Neuronal stem cell (in vitro differentiated cells): ENCODE data around the gene WDR88.
"Not testable (repeated sequence)": the region's sequence is repeated elsewhere in the genome, so short reads cannot be mapped to it uniquely, and the experiment has no call there.

Source experiments
- DNase-seq: peaks from one replicate; pipeline ENCODE4 v3.0.0-alpha.2; 2013; ENCODE audit warnings: low spot score
- H2AFZ ChIP-seq: one replicate; pipeline ENCODE4 v1.6.1; 2013; ENCODE audit warnings: mild to moderate bottlenecking, low read length, inconsistent platforms
- H2AK5ac ChIP-seq: 2 replicates; pipeline ENCODE4 v1.6.1; 2013; ENCODE audit warnings: low read depth, mild to moderate bottlenecking, inconsistent platforms, low read length, moderate library complexity, mixed read lengths
- H2BK120ac ChIP-seq: 2 replicates; pipeline ENCODE4 v1.6.1; 2013; ENCODE audit warnings: low read depth, mild to moderate bottlenecking, inconsistent platforms, low read length, moderate library complexity, mixed read lengths
- H2BK12ac ChIP-seq: one replicate; pipeline ENCODE4 v1.6.1; 2013; ENCODE audit warnings: low read length, inconsistent platforms
- H2BK15ac ChIP-seq: 2 replicates; pipeline ENCODE4 v1.6.1; 2013; ENCODE audit warnings: mild to moderate bottlenecking, low read length, inconsistent platforms, mixed read lengths
- H2BK5ac ChIP-seq: one replicate; pipeline ENCODE4 v1.6.1; 2013; ENCODE audit warnings: inconsistent platforms, mild to moderate bottlenecking, low read length, moderate library complexity
- H3K14ac ChIP-seq: one replicate; pipeline ENCODE4 v1.6.1; 2013; ENCODE audit warnings: low read length, inconsistent platforms
- H3K18ac ChIP-seq: 2 replicates; pipeline ENCODE4 v1.6.1; 2013; ENCODE audit warnings: low read length, inconsistent platforms
- H3K23ac ChIP-seq: 2 replicates; pipeline ENCODE4 v1.6.1; 2013; ENCODE audit warnings: low read depth, mild to moderate bottlenecking, mixed read lengths, low read length, inconsistent platforms; ENCODE audit not compliant: poor library complexity
- H3K27ac ChIP-seq: replicated peaks from 3 replicates; pipeline ENCODE4 v1.5.1; 2013; ENCODE audit warnings: low read length, inconsistent platforms
- H3K27me3 ChIP-seq, 3 experiments: 2 replicates each; pipeline ENCODE4 v1.6.1; 2013; ENCODE audit warnings: low read length in 3 of 3, mild to moderate bottlenecking in 2 of 3, inconsistent platforms in 1 of 3, low read depth in 1 of 3, mixed read lengths in 1 of 3, moderate library complexity in 1 of 3; ENCODE audit not compliant: control insufficient read depth in 3 of 3, insufficient read depth in 3 of 3
- H3K36me3 ChIP-seq, 2 donors: replicated peaks in 1 of 2; 2 replicates each; pipeline ENCODE4 v1.6.1; 2013; ENCODE audit warnings: low read length in 2 of 2; ENCODE audit not compliant: control insufficient read depth in 2 of 2, insufficient read depth in 2 of 2
- H3K4ac ChIP-seq: 2 replicates; pipeline ENCODE4 v1.6.1; 2013; ENCODE audit warnings: inconsistent platforms, mild to moderate bottlenecking, low read length, moderate library complexity
- H3K4me1 ChIP-seq, 2 donors: 1 replicate in 1 of 2; 2 replicates in 1 of 2; pipeline ENCODE4 v1.6.1; 2013; ENCODE audit warnings: low read length in 2 of 2, low read depth in 1 of 2; ENCODE audit not compliant: control insufficient read depth in 2 of 2, insufficient read depth in 1 of 2
- H3K4me2 ChIP-seq: one replicate; pipeline ENCODE4 v1.6.1; 2013; ENCODE audit warnings: mild to moderate bottlenecking, low read length, inconsistent platforms; ENCODE audit not compliant: insufficient read depth, poor library complexity, severe bottlenecking
- H3K4me3 ChIP-seq, 2 donors: 2 replicates each; pipeline ENCODE4 v1.5.1; 2013; ENCODE audit warnings: low read length in 2 of 2, mild to moderate bottlenecking in 2 of 2, inconsistent platforms in 1 of 2, moderate library complexity in 1 of 2
- H3K79me1 ChIP-seq: one replicate; pipeline ENCODE4 v1.6.1; 2013; ENCODE audit warnings: low read depth, mild to moderate bottlenecking, inconsistent platforms, low read length, moderate library complexity
- H3K9ac ChIP-seq: one replicate; pipeline ENCODE4 v1.6.1; 2013; ENCODE audit warnings: mild to moderate bottlenecking, low read depth, low read length, inconsistent platforms; ENCODE audit not compliant: poor library complexity
- H3K9me3 ChIP-seq, 2 donors: replicated peaks in 1 of 2; 2 replicates each; pipeline versions ENCODE3 to v1.6.1; 2013; ENCODE audit warnings: low read length in 2 of 2, mild to moderate bottlenecking in 2 of 2, inconsistent platforms in 1 of 2, low read depth in 1 of 2, mixed read lengths in 1 of 2, moderate library complexity in 1 of 2; ENCODE audit not compliant: control insufficient read depth in 2 of 2, insufficient read depth in 1 of 2
- H4K8ac ChIP-seq: one replicate; pipeline ENCODE4 v1.6.1; 2013; ENCODE audit warnings: low read depth, mild to moderate bottlenecking, inconsistent platforms, low read length, moderate library complexity
- H4K91ac ChIP-seq: one replicate; pipeline ENCODE4 v1.6.1; 2013; ENCODE audit warnings: low read length, low read depth, mild to moderate bottlenecking, inconsistent platforms; ENCODE audit not compliant: poor library complexity
- WGBS, 2 donors: extraction: QIAGEN DNeasy Blood & Tissue Kit; methylation state at CpG; one replicate each; pipeline ENCODE4 v1.1.7; 2013; ENCODE audit warnings: missing lambda C conversion rate in 2 of 2, mixed read lengths in 1 of 2; ENCODE audit not compliant: insufficient read length in 2 of 2, insufficient replicate concordance in 1 of 2; ENCODE audit errors: extremely low coverage in 2 of 2; 5-methylcytosine and 5-hydroxymethylcytosine counted together

WDR88 gene

GRCh38 chr19:33147538-33147937 is 15.6 kb downstream of the WDR88 start:
- H3K36me3 ChIP-seq: no peaks in the 10 kb centered on the region
- no peak overlapping the region for H3K9ac ChIP-seq
- H2BK12ac ChIP-seq: no peak overlapping the region
- H3K4me1 ChIP-seq: no peaks in the 10 kb centered on the region
- no peak overlapping the region for H4K8ac ChIP-seq
- no peaks in the 10 kb centered on the region for H3K79me1 ChIP-seq
- H3K4me2 ChIP-seq: no peak overlapping the region
- no peak for DNase-seq
- no peak overlapping the region for H3K18ac ChIP-seq
- no peaks in the 10 kb centered on the region for H3K27me3 ChIP-seq
- H2BK5ac ChIP-seq: no peak overlapping the region
- no peak overlapping the region for H3K27ac ChIP-seq
- H3K9me3 ChIP-seq: no peaks in the 10 kb centered on the region
- no peak overlapping the region for H3K4ac ChIP-seq
- no peak overlapping the region for H2BK120ac ChIP-seq
- no peak overlapping the region for H3K14ac ChIP-seq
- H3K4me3 ChIP-seq: no peak overlapping the region
- H2AK5ac ChIP-seq: no peak overlapping the region
- WGBS, 2 donors: no CpG with 5 or more reads among the region's 6 CpGs
- H2BK15ac ChIP-seq: no peak overlapping the region
- no peak overlapping the region for H3K23ac ChIP-seq
- H2AFZ ChIP-seq: no peak overlapping the region
- H4K91ac ChIP-seq: no peak overlapping the region

DNA sequence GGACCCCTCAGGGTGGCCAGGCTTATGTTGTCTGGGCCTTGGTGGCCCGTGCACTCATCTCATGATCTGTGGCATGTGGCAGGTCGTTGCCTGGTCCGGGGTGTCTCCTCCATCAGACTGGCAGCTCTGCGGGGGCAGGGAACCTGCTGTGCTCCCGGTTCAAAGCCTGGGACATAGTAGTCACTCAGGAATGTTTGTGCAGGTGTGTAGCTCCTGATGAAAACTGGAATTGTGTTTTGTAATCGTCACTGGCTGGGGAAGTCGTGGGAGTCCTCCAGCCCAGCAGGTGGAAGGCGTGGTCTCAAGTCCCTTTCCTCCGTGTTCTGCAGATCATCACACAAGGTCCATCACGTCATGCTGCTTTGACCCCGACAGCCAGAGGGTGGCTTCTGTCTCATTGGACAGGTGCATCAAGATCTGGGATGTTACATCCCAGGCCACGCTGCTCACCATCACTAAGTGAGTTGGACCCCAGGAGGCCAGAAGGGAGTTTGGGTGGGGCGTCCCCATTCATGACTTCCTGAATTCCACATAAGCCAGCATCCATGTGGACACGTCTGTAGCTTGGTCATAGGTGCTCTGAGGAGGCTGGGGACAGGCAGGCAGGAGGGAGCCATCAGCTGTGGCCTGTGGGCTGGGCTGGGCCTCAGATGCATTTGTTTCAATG is 19.1 kb downstream of the WDR88 start:
- Histone ChIP-seq H3K27me3 (no peaks in the 10 kb centered on the region), H2BK12ac (no peak overlapping the region), H3K18ac (no peak overlapping the region), H3K14ac (no peak overlapping the region), H2BK15ac (no peak overlapping the region), H2BK120ac (no peak overlapping the region), H4K91ac (no peak overlapping the region), H3K36me3 (no peaks in the 10 kb centered on the region), H3K79me1 (peaks cover 2% of the 10 kb centered on the region), H3K4me2 (no peak overlapping the region), H3K4me1 (no peaks in the 10 kb centered on the region), H3K9me3 (no peaks in the 10 kb centered on the region), H2BK5ac (no peak overlapping the region), H3K4me3 (no peak overlapping the region), H3K23ac (no peak overlapping the region), H3K27ac (no peak overlapping the region), H3K9ac (no peak overlapping the region), H2AFZ (no peak overlapping the region), H4K8ac (no peak overlapping the region), H3K4ac (no peak overlapping the region), H2AK5ac (peak overlapping the region; percentile 58)
- no peak for DNase-seq
- no CpG with 5 or more reads among the region's 14 CpGs for WGBS, 2 donors

DNA sequence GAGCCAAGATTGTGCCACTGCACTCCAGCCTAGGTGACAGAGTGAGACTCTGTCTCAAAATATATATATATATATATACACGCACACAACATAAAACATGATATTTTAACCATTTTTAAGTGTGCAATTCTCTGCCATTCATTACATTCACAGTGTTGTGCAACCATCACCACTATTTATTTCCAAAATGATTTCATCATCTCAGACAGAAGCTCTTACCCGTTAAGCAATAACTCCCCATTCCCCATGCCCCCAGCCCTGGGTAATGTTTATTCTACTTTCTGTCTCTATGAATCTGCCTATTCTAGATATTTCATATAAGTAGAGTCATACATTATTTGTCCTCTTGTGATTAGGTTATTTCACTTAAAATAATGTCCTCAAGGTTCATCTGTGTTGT is 20.3 kb downstream of the WDR88 start:
- Histone ChIP-seq H3K36me3 (no peaks in the 10 kb centered on the region), H2AFZ (no peak overlapping the region), H3K27me3 (no peaks in the 10 kb centered on the region), H3K18ac (no peak overlapping the region), H3K4ac (no peak overlapping the region), H4K8ac (no peak overlapping the region), H3K27ac (no peak overlapping the region), H2BK5ac (no peak overlapping the region), H4K91ac (no peak overlapping the region), H2BK12ac (no peak overlapping the region), H2AK5ac (no peak overlapping the region), H3K14ac (no peak overlapping the region), H2BK120ac (no peak overlapping the region), H3K23ac (no peak overlapping the region), H3K9me3 (no peaks in the 10 kb centered on the region), H3K79me1 (peaks cover 2% of the 10 kb centered on the region), H2BK15ac (no peak overlapping the region), H3K4me3 (no peak overlapping the region), H3K9ac (no peak overlapping the region), H3K4me1 (no peaks in the 10 kb centered on the region), H3K4me2 (no peak overlapping the region)
- WGBS, 2 donors: no CpG with 5 or more reads among the region's 2 CpGs
- DNase-seq: no peak

DNA sequence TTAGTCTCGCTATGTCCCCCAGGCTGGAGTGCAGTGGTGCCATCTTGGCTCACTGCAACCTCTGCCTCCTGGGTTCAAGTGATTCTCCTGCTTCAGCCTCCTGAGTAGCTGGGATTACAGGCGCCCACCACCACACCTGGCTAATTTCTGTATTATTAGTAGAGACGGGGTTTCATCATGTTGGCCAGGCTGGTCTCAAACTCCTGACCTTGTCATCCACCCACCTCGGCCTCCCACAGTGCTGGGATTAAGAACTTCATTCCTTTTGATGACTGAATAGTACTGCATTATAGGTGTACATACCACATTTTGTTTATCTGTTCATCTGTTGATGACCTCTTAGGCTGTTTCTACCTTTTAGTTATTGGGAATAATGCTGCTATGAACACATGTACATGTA is 20.7 kb downstream of the WDR88 start:
- not testable (repeated sequence) for H3K4me1 ChIP-seq, H2AFZ ChIP-seq, H4K91ac ChIP-seq, H3K79me1 ChIP-seq, H3K27me3 ChIP-seq, H3K27ac ChIP-seq, H3K9me3 ChIP-seq, H2BK12ac ChIP-seq, H3K4me3 ChIP-seq, H2BK120ac ChIP-seq, H3K36me3 ChIP-seq, H2BK15ac ChIP-seq, H4K8ac ChIP-seq, H3K23ac ChIP-seq, H3K4ac ChIP-seq, H2AK5ac ChIP-seq, H3K14ac ChIP-seq, DNase-seq, H3K18ac ChIP-seq, H2BK5ac ChIP-seq, H3K4me2 ChIP-seq, H3K9ac ChIP-seq
- no CpG with 5 or more reads among the region's 4 CpGs for WGBS, 2 donors
